HepG2 (cell line): ENCODE data around the gene EPN2. TPM values are rescaled to one million over a fixed set of nuclear protein-coding genes. Genes with fewer than 3 reads are reported as not detected.

Experiments used
- AGO1 ChIP-seq: fragments of 200-400 bp; formaldehyde crosslinking; IDR thresholded peaks from 2 replicates; pipeline ENCODE4 v1.6.1; 2017; ENCODE audit warnings: mild to moderate bottlenecking, low read depth, low read length, moderate library complexity; ENCODE audit not compliant: poor library complexity, severe bottlenecking
- IKZF4 ChIP-seq: sonication (generic); formaldehyde crosslinking; IDR thresholded peaks from 2 replicates; pipeline ENCODE4 v1.5.1; 2020; ENCODE audit warnings: borderline replicate concordance, mild to moderate bottlenecking, low read depth, missing genetic modification reagents; ENCODE audit errors: not compliant biosample characterization
- KLF15 ChIP-seq: sonication (generic); formaldehyde crosslinking; IDR thresholded peaks from 2 replicates; pipeline ENCODE4 v1.8.1; 2023; ENCODE audit warnings: borderline replicate concordance, mild to moderate bottlenecking, inconsistent platforms, missing genetic modification reagents, mixed read lengths
- MED8 ChIP-seq: sonication (generic); formaldehyde crosslinking; IDR thresholded peaks from 2 replicates; pipeline ENCODE4 v1.8.1; 2023; ENCODE audit warnings: mild to moderate bottlenecking, missing genetic modification reagents; ENCODE audit not compliant: insufficient replicate concordance
- MYC ChIP-seq: sonication (generic); formaldehyde crosslinking; IDR thresholded peaks from 2 replicates; pipeline ENCODE4 v1.9.0; 2021; ENCODE audit warnings: missing genetic modification reagents, borderline replicate concordance
- RBFOX2 ChIP-seq: fragments of 200-400 bp; formaldehyde crosslinking; IDR thresholded peaks from 2 replicates; pipeline ENCODE4 v1.6.1; 2017; ENCODE audit warnings: low read depth, mild to moderate bottlenecking, low read length
- RXRB ChIP-seq: IDR thresholded peaks from 2 replicates; pipeline ENCODE4 v1.6.1; 2016; ENCODE audit warnings: borderline replicate concordance, missing genetic modification reagents, missing compliant biosample characterization
- ZBTB26 ChIP-seq: IDR thresholded peaks from 2 replicates; pipeline ENCODE4 v1.6.1; 2016; ENCODE audit warnings: missing compliant biosample characterization, missing genetic modification reagents, borderline replicate concordance
- ZEB1 ChIP-seq: IDR thresholded peaks from 2 replicates; pipeline ENCODE4 v1.6.1; 2012; ENCODE audit warnings: mild to moderate bottlenecking, low read depth, inconsistent platforms; ENCODE audit not compliant: insufficient replicate concordance
- ZFP82 ChIP-seq: sonication (generic); formaldehyde crosslinking; IDR thresholded peaks from 2 replicates; pipeline ENCODE4 v1.5.1; 2020; ENCODE audit warnings: mild to moderate bottlenecking, missing genetic modification reagents, borderline replicate concordance
- ZKSCAN1 ChIP-seq: fragments of 150-350 bp; IDR thresholded peaks from 2 replicates; pipeline ENCODE4 v1.6.1; 2014; ENCODE audit warnings: low read length
- ZNF124 ChIP-seq: sonication (generic); formaldehyde crosslinking; IDR thresholded peaks from 2 replicates; pipeline ENCODE4 v1.4.0; 2020; ENCODE audit warnings: missing genetic modification reagents
- ZNF280D ChIP-seq: sonication (generic); formaldehyde crosslinking; IDR thresholded peaks from 2 replicates; pipeline ENCODE4 v1.5.1; 2020; ENCODE audit warnings: mild to moderate bottlenecking, missing genetic modification reagents
- ZNF503 ChIP-seq: sonication (generic); formaldehyde crosslinking; IDR thresholded peaks from 2 replicates; pipeline ENCODE4 v1.4.0; 2020; ENCODE audit warnings: missing genetic modification reagents
- ZNF652 ChIP-seq: IDR thresholded peaks from 2 replicates; pipeline ENCODE4 v1.6.1; 2016; ENCODE audit warnings: low read depth, borderline replicate concordance
- polyA plus RNA-seq, 8 experiments: library from polyadenylated mRNA; depleted of rRNA in 3 of 8; stranded (reverse) in 7 of 8; unstranded in 1 of 8; fragments of >200 nt; fragmentation: Illumina TruSeq in 4 of 8; extraction: Trizol in 4 of 8; gene quantifications; 2 replicates each; pipeline versions ENCODE4 v1.2.1 to v1.2.3, GENCODE V29; 2011 to 2016; ENCODE audit warnings: low read depth in 4 of 8, missing spikeins in 1 of 8, mixed read lengths in 1 of 8; ENCODE audit not compliant: insufficient read depth in 1 of 8
- total RNA-seq, 5 experiments: library from RNA; depleted of rRNA; stranded (reverse); fragments of >200 nt; fragmentation: Illumina TruSeq; extraction: Trizol; gene quantifications; 2 replicates each; pipeline ENCODE4 v1.2.3, GENCODE V29; 2016; ENCODE audit warnings: low read depth in 1 of 5
- TF ChIP-seq, protein P1 (sequence below): sonication (generic); formaldehyde crosslinking; IDR thresholded peaks from 2 replicates; pipeline ENCODE4 v1.5.0; 2020; ENCODE audit warnings: missing genetic modification reagents
- TF ChIP-seq, protein P2 (sequence below): sonication (generic); formaldehyde crosslinking; IDR thresholded peaks from 2 replicates; pipeline ENCODE4 v1.4.0; 2020; ENCODE audit warnings: missing genetic modification reagents

EPN2 gene
- total and polyA plus RNA-seq, 2 of the 13 experiments (the other 11 are each of a cell fraction or from before 2014, with no cell fraction given): 7.8 to 19.2 TPM

DNA sequence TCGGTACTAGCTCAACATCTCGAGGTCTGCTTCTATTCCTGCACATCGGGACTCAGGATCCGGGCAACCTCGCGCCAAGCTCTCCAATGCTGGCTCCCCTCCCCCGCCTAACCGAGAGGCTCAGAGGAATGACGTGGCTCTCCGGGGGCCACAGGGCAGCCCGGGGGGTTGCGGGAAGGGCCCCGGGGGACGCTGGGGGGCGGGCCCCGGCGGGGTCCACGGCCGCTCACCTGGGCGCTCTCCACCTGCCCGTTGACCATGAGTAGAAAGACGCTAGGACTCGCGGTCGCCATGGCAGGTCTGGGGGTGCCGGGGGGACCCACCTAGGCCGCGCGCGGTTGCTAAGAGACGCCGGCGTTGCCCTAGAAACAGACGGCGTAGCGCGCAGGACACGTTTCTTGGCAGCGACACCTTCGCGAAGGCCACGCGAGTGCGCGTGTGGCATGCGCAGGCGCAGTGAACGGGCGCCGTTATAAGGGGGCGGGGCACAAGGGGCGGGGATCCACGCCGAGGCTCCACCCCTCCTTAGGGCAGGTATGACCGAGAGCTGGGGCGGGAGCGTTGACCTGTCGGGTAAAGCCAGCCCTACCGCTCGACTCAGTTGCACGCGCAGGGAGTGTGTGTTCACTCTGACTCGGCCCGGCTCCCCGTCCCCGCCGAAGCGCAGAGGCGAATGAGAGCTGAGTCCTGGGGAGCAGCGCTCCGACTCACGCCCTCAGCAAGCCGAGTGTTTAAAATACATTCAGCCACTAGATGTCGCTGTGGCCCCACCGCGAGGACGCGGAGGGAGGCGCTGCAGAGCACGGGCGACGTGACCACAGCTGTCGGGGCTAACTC lies 125.3 kb downstream of the EPN2 start, which contains the start of gene B9D1 (continued):
- TF ChIP-seq IKZF4 (CRISPR knock-in tag): peak; percentile 38
- TF ChIP-seq ZNF124 (CRISPR knock-in tag): 0 out of 2 replicates have a peak, but pooled peaks have one; percentile 34
- no peak for TF ChIP-seq ZNF503
- no peak for TF ChIP-seq ZNF652
- peak; percentile 79 for TF ChIP-seq RBFOX2
- no peak; the same call in 1 of the 2 replicates for TF ChIP-seq KLF15
- no peak for TF ChIP-seq ZKSCAN1
- no peak for TF ChIP-seq MED8 (CRISPR knock-in tag)
- no peak for TF ChIP-seq AGO1
- TF ChIP-seq ZBTB26 (CRISPR knock-in tag): no peak
- no peak for TF ChIP-seq ZFP82 (CRISPR knock-in tag)
- peak; percentile 78 for TF ChIP-seq MYC
- TF ChIP-seq ZEB1: peak; percentile 71
- TF ChIP-seq ZNF280D (CRISPR knock-in tag): no peak
- peak; percentile 72 for TF ChIP-seq RXRB
- TF ChIP-seq, protein P1, sequence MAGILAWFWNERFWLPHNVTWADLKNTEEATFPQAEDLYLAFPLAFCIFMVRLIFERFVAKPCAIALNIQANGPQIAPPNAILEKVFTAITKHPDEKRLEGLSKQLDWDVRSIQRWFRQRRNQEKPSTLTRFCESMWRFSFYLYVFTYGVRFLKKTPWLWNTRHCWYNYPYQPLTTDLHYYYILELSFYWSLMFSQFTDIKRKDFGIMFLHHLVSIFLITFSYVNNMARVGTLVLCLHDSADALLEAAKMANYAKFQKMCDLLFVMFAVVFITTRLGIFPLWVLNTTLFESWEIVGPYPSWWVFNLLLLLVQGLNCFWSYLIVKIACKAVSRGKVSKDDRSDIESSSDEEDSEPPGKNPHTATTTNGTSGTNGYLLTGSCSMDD (CRISPR knock-in tag): no peak
- TF ChIP-seq, protein P2, sequence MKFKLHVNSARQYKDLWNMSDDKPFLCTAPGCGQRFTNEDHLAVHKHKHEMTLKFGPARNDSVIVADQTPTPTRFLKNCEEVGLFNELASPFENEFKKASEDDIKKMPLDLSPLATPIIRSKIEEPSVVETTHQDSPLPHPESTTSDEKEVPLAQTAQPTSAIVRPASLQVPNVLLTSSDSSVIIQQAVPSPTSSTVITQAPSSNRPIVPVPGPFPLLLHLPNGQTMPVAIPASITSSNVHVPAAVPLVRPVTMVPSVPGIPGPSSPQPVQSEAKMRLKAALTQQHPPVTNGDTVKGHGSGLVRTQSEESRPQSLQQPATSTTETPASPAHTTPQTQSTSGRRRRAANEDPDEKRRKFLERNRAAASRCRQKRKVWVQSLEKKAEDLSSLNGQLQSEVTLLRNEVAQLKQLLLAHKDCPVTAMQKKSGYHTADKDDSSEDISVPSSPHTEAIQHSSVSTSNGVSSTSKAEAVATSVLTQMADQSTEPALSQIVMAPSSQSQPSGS: peak; percentile 71
